MM.1S (cell line): ENCODE measurements around the gene PTPRD.

ENCODE experiments used
- CTCF ChIP-seq: fragments of 300-600 bp; sonication (generic); IDR thresholded peaks from 2 replicates; pipeline ENCODE4 v1.5.1; 2016; ENCODE audit warnings: antibody characterized with exemption, low read length, mixed read lengths
- EZH2 ChIP-seq: fragments of 300-600 bp; sonication (generic); optimal IDR thresholded peaks from 2 replicates; pipeline ENCODE3; 2017; ENCODE audit warnings: low read depth, mild to moderate bottlenecking, antibody characterized with exemption, low read length, mixed read lengths
- EZH2phosphoT487 ChIP-seq: fragments of 300-600 bp; sonication (generic); IDR thresholded peaks from 2 replicates; pipeline ENCODE4 v1.6.1; 2018; ENCODE audit warnings: antibody characterized with exemption, low read length

GRCh38 chr9:8365466-8366160 is 2247.2 kb downstream of the PTPRD start:
- TF ChIP-seq EZH2 (no peak), CTCF (no peak), EZH2phosphoT487 (no peak)
